HL-60 (cell line): ENCODE data around the gene SLC2A4RG.

Source experiments
- DNase-seq, 2 experiments: peaks; one replicate each; pipeline ENCODE4 v3.0.0-alpha.2; 2010 to 2020; ENCODE audit warnings: low read depth in 1 of 2, low spot score in 1 of 2
- H3K27ac ChIP-seq: fragments of 250-450 bp; sonication (Bioruptor Pico); replicated peaks from 2 replicates; pipeline ENCODE4 v1.5.1; 2020; ENCODE audit warnings: mild to moderate bottlenecking, moderate library complexity
- H3K27me3 ChIP-seq: fragments of 250-450 bp; sonication (Bioruptor Pico); 2 replicates; pipeline ENCODE4 v1.5.1; 2021; ENCODE audit warnings: mild to moderate bottlenecking, moderate library complexity; ENCODE audit not compliant: insufficient read depth, poor library complexity, severe bottlenecking
- H3K4me3 ChIP-seq: replicated peaks from 2 replicates; pipeline ENCODE4 v1.5.1; 2011; ENCODE audit warnings: mild to moderate bottlenecking, control low read depth, low read length; ENCODE audit not compliant: insufficient read depth
- GABPA ChIP-seq: IDR thresholded peaks from 2 replicates; pipeline ENCODE4 v1.6.1; 2012; ENCODE audit warnings: low read depth
- POLR2AphosphoS5 ChIP-seq: IDR thresholded peaks from 2 replicates; pipeline ENCODE4 v1.6.1; 2012; ENCODE audit warnings: low read depth
- SPI1 ChIP-seq: IDR thresholded peaks from 2 replicates; pipeline ENCODE4 v1.6.1; 2012; ENCODE audit warnings: low read depth, mild to moderate bottlenecking, borderline replicate concordance
- TF ChIP-seq, protein P1 (sequence below): IDR thresholded peaks from one replicate; pipeline ENCODE4 v1.5.1; 2011; ENCODE audit warnings: low read length, control low read depth, inconsistent platforms; ENCODE audit not compliant: insufficient read depth
- TF ChIP-seq, protein P2 (sequence below): IDR thresholded peaks from 2 replicates; pipeline ENCODE4 v1.6.1; 2012; ENCODE audit warnings: low read depth; ENCODE audit not compliant: insufficient replicate concordance

The SLC2A4RG gene

DNA sequence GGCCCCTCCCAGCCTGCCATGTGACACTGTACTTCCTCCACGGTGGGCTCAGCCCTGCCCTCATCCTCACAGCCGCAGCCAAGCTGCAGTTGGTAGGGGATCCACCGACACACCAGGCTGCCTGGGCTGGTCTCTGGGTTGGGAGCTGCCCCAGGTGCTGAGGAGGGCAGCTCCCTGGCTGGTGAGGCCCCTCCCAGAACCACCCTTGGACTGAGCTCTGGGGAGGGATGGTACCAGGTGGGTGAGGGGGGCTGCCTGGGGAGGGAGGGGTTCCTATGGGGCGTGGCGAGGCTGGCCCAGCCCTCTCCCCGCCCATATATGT lies 43.3 kb upstream of the SLC2A4RG start:
- Histone ChIP-seq H3K27ac (no peak overlapping the region), H3K27me3 (no peaks in the 10 kb centered on the region), H3K4me3 (no peak overlapping the region)
- TF ChIP-seq POLR2AphosphoS5: peak; percentile 42
- no peak for TF ChIP-seq GABPA
- DNase-seq: peak in 1 of 2 experiments; percentile 21

DNA sequence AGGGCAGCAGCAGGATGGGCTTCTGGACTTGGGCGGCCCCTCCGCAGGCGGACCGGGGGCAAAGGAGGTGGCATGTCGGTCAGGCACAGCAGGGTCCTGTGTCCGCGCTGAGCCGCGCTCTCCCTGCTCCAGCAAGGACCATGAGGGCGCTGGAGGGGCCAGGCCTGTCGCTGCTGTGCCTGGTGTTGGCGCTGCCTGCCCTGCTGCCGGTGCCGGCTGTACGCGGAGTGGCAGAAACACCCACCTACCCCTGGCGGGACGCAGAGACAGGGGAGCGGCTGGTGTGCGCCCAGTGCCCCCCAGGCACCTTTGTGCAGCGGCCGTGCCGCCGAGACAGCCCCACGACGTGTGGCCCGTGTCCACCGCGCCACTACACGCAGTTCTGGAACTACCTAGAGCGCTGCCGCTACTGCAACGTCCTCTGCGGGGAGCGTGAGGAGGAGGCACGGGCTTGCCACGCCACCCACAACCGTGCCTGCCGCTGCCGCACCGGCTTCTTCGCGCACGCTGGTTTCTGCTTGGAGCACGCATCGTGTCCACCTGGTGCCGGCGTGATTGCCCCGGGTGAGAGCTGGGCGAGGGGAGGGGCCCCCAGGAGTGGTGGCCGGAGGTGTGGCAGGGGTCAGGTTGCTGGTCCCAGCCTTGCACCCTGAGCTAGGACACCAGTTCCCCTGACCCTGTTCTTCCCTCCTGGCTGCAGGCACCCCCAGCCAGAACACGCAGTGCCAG lies 42.8 kb upstream of the SLC2A4RG start, which contains the start of gene TNFRSF6B:
Gene TNFRSF6B (plus strand): TSS at position 25 of the 729 bp plus-strand sequence. CDS start 116 bp downstream, at position 141.
- no peaks in the 10 kb centered on the region for H3K27me3 ChIP-seq
- H3K27ac ChIP-seq: no peak within 1 kb of the TSS
- no peak for DNase-seq
- TF ChIP-seq, protein P1, sequence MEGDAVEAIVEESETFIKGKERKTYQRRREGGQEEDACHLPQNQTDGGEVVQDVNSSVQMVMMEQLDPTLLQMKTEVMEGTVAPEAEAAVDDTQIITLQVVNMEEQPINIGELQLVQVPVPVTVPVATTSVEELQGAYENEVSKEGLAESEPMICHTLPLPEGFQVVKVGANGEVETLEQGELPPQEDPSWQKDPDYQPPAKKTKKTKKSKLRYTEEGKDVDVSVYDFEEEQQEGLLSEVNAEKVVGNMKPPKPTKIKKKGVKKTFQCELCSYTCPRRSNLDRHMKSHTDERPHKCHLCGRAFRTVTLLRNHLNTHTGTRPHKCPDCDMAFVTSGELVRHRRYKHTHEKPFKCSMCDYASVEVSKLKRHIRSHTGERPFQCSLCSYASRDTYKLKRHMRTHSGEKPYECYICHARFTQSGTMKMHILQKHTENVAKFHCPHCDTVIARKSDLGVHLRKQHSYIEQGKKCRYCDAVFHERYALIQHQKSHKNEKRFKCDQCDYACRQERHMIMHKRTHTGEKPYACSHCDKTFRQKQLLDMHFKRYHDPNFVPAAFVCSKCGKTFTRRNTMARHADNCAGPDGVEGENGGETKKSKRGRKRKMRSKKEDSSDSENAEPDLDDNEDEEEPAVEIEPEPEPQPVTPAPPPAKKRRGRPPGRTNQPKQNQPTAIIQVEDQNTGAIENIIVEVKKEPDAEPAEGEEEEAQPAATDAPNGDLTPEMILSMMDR: no peak
- TF ChIP-seq, protein P2, sequence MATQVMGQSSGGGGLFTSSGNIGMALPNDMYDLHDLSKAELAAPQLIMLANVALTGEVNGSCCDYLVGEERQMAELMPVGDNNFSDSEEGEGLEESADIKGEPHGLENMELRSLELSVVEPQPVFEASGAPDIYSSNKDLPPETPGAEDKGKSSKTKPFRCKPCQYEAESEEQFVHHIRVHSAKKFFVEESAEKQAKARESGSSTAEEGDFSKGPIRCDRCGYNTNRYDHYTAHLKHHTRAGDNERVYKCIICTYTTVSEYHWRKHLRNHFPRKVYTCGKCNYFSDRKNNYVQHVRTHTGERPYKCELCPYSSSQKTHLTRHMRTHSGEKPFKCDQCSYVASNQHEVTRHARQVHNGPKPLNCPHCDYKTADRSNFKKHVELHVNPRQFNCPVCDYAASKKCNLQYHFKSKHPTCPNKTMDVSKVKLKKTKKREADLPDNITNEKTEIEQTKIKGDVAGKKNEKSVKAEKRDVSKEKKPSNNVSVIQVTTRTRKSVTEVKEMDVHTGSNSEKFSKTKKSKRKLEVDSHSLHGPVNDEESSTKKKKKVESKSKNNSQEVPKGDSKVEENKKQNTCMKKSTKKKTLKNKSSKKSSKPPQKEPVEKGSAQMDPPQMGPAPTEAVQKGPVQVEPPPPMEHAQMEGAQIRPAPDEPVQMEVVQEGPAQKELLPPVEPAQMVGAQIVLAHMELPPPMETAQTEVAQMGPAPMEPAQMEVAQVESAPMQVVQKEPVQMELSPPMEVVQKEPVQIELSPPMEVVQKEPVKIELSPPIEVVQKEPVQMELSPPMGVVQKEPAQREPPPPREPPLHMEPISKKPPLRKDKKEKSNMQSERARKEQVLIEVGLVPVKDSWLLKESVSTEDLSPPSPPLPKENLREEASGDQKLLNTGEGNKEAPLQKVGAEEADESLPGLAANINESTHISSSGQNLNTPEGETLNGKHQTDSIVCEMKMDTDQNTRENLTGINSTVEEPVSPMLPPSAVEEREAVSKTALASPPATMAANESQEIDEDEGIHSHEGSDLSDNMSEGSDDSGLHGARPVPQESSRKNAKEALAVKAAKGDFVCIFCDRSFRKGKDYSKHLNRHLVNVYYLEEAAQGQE: no peak
- TF ChIP-seq POLR2AphosphoS5: 0 out of 2 replicates have a peak, but pooled peaks have one; percentile 13
- H3K4me3 ChIP-seq: no peak within 1 kb of the TSS

DNA sequence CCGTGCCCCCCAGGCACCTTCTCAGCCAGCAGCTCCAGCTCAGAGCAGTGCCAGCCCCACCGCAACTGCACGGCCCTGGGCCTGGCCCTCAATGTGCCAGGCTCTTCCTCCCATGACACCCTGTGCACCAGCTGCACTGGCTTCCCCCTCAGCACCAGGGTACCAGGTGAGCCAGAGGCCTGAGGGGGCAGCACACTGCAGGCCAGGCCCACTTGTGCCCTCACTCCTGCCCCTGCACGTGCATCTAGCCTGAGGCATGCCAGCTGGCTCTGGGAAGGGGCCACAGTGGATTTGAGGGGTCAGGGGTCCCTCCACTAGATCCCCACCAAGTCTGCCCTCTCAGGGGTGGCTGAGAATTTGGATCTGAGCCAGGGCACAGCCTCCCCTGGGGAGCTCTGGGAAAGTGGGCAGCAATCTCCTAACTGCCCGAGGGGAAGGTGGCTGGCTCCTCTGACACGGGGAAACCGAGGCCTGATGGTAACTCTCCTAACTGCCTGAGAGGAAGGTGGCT lies 42.2 kb upstream of the SLC2A4RG start:
- TF ChIP-seq, protein P2: no peak
- no peak for TF ChIP-seq POLR2AphosphoS5
- TF ChIP-seq SPI1: no peak
- no peak for TF ChIP-seq GABPA
- TF ChIP-seq, protein P1: no peak
- no peak for DNase-seq
- Histone ChIP-seq H3K4me3 (no peak overlapping the region), H3K27ac (no peak overlapping the region), H3K27me3 (no peaks in the 10 kb centered on the region)

DNA sequence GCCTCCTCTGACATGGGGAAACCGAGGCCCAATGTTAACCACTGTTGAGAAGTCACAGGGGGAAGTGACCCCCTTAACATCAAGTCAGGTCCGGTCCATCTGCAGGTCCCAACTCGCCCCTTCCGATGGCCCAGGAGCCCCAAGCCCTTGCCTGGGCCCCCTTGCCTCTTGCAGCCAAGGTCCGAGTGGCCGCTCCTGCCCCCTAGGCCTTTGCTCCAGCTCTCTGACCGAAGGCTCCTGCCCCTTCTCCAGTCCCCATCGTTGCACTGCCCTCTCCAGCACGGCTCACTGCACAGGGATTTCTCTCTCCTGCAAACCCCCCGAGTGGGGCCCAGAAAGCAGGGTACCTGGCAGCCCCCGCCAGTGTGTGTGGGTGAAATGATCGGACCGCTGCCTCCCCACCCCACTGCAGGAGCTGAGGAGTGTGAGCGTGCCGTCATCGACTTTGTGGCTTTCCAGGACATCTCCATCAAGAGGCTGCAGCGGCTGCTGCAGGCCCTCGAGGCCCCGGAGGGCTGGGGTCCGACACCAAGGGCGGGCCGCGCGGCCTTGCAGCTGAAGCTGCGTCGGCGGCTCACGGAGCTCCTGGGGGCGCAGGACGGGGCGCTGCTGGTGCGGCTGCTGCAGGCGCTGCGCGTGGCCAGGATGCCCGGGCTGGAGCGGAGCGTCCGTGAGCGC lies 41.6 kb upstream of the SLC2A4RG start:
- no peak for DNase-seq
- TF ChIP-seq SPI1 (no peak), POLR2AphosphoS5 (peak; percentile 44; the same call in 1 of the 2 replicates), GABPA (no peak)
- TF ChIP-seq, protein P1: no peak
- TF ChIP-seq, protein P2: no peak
- Histone ChIP-seq H3K27ac (no peak overlapping the region), H3K27me3 (no peaks in the 10 kb centered on the region), H3K4me3 (no peak overlapping the region)
